Calu3 (cell line): ENCODE data around the gene ASTL. TPM values are rescaled to one million over a fixed set of nuclear protein-coding genes. Genes with fewer than 3 reads are reported as not detected.

Source experiments
- BruUV-seq: library from RNA; stranded (reverse); fragments of 400-500 nt; replicated peaks from 2 replicates; lab custom pipeline; 2021; lab: Mats Ljungman, UMichigan
- CTCF ChIA-PET: fragments of 300-600 bp; sonication (Branson Sonifier 250); formaldehyde crosslinking; loops from one replicate; lab custom pipeline; 2022; ENCODE audit warnings: antibody characterized with exemption; lab: Charles Lee
- DNase-seq: peaks from one replicate; pipeline ENCODE4 v3.0.0; 2022
- H3K27ac Mint-ChIP-seq: one replicate; pipeline ENCODE4 v1.8.0; 2022; ENCODE audit warnings: mixed read lengths; ENCODE audit not compliant: unreplicated experiment
- H3K27me3 Mint-ChIP-seq: one replicate; pipeline ENCODE4 v1.8.0; 2022; ENCODE audit warnings: mixed read lengths; ENCODE audit not compliant: unreplicated experiment
- H3K36me3 Mint-ChIP-seq: one replicate; pipeline ENCODE4 v1.8.0; 2022; ENCODE audit warnings: mild to moderate bottlenecking, moderate library complexity, mixed read lengths; ENCODE audit not compliant: insufficient read depth, unreplicated experiment
- H3K4me1 Mint-ChIP-seq: one replicate; pipeline ENCODE4 v1.8.0; 2022; ENCODE audit warnings: mild to moderate bottlenecking, low read depth, mixed read lengths; ENCODE audit not compliant: unreplicated experiment
- H3K4me3 Mint-ChIP-seq: one replicate; pipeline ENCODE4 v1.8.0; 2022; ENCODE audit warnings: mild to moderate bottlenecking, low read depth, moderate library complexity, mixed read lengths; ENCODE audit not compliant: unreplicated experiment
- H3K9me3 Mint-ChIP-seq: one replicate; pipeline ENCODE4 v1.8.0; 2022; ENCODE audit warnings: low read depth, mixed read lengths; ENCODE audit not compliant: unreplicated experiment
- intact Hi-C: fragments of 100-400 bp; cut with micrococcal nuclease; formaldehyde crosslinking; loops from one replicate; pipeline ENCODE4 v1.10.0; 2022; ENCODE audit not compliant: unreplicated experiment
- total RNA-seq: library from RNA; stranded (reverse); gene quantifications from 2 replicates; pipeline ENCODE4 v1.2.3, GENCODE V29; 2022
- TF ChIP-seq, protein P1 (sequence below): fragments of 200-600 bp; IDR thresholded peaks from one replicate; pipeline ENCODE4 v1.8.0; 2022; ENCODE audit warnings: antibody characterized with exemption; ENCODE audit not compliant: unreplicated experiment

The ASTL gene
- total RNA-seq, 1 experiment from 2014 or later = not detected

DNA sequence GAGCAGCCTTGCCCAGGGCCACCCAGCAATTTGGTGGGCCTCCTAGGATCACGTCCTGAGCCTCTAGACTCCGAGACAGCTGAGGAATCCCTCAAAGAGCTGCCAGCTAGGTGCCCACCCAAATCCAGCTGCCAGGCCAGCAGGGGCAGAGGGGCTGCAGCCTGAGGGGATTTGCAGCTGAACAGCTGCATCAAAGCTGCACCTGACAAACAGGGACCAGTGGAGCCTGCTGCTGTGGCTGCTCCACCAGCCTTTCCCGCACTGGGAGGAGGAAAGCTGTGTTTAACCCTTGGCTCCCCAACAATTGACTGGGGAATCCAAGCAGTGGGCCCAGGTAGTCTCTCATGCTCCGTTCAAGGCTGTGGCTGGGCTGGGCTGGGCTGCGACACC lies 30.2 kb downstream of the ASTL start:
- Mint-ChIP-seq H3K27me3 (peaks cover 56% of the 10 kb centered on the region), H3K27ac (no peak overlapping the region), H3K4me1 (no peaks in the 10 kb centered on the region), H3K9me3 (no peaks in the 10 kb centered on the region), H3K36me3 (no peaks in the 10 kb centered on the region), H3K4me3 (no peak overlapping the region)
- CTCF ChIA-PET = interaction anchor here (1.2 kb wide), 1 partner anchor 8 kb away, joined by 6 read pairs; the partner anchor contains the start of gene ADRA2B
- intact Hi-C loops = no loop called here
- no TSS peak for BruUV-seq
- no peak for DNase-seq
- TF ChIP-seq, protein P1, sequence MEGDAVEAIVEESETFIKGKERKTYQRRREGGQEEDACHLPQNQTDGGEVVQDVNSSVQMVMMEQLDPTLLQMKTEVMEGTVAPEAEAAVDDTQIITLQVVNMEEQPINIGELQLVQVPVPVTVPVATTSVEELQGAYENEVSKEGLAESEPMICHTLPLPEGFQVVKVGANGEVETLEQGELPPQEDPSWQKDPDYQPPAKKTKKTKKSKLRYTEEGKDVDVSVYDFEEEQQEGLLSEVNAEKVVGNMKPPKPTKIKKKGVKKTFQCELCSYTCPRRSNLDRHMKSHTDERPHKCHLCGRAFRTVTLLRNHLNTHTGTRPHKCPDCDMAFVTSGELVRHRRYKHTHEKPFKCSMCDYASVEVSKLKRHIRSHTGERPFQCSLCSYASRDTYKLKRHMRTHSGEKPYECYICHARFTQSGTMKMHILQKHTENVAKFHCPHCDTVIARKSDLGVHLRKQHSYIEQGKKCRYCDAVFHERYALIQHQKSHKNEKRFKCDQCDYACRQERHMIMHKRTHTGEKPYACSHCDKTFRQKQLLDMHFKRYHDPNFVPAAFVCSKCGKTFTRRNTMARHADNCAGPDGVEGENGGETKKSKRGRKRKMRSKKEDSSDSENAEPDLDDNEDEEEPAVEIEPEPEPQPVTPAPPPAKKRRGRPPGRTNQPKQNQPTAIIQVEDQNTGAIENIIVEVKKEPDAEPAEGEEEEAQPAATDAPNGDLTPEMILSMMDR = no peak

DNA sequence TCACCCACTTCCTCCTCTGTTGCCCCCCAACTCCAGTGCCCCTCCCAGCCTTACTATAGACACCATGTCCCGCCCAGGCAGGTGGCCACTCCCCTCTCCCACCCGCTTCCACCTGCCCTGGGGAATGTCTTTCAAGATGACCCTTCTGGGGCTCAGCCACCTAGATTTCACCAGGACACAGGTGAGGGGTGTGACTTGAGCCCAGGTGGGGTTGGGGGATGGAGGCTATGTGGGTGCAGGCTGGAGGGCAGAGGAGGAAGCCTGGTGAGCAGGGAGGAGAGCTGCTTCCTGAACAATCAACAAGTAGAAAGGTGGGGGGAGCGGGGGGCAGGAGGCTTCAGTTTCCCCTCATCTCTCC lies 30.6 kb downstream of the ASTL start:
- no peaks in the 10 kb centered on the region for H3K4me1 Mint-ChIP-seq
- no peak for DNase-seq
- TF ChIP-seq, protein P1 = no peak
- BruUV-seq = no TSS peak
- CTCF ChIA-PET = interaction anchor here (0.6 to 1.2 kb wide), 2 partner anchors 9 to 16 kb away, joined by 4 to 6 read pairs; partner anchors contain the start of gene ADRA2B
- intact Hi-C loops = no loop called here
- no peak overlapping the region for H3K4me3 Mint-ChIP-seq
- no peak overlapping the region for H3K27ac Mint-ChIP-seq
- no peaks in the 10 kb centered on the region for H3K9me3 Mint-ChIP-seq
- H3K27me3 Mint-ChIP-seq = peaks cover 56% of the 10 kb centered on the region
- H3K36me3 Mint-ChIP-seq = no peaks in the 10 kb centered on the region

DNA sequence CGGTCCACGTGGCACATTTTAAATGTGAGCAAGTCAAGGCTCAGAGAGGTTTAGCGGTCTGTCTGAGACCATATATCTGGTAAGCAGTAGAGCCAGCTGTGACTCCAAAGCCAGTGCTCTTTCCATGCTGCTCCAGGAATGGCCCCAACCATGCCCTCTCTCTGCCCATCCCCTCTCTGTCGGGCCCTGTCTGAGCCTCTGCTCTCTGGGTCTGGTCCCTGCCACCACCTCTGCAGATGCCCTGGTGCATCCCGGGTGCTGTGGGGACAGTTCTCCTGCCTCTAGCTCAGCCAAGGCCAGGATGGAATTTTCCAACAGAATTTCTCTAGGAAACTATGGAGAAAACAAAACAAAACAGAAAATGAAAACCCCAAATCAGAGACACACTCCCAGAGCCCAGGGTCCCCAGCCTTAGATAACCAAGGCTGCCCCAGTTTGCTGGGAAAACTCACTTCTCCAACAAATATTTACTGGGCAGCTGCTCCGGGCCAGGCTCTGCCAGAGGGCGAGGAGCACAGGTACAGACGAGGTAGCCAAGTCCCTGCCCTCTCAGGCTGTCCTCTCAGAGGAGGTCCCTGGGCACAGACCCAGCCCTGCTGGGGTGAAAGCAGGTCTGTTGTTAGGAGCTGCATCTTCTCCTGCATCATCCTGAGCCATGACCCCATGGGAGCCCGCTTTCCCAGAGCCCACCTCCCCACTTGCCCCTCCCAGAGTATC lies 31.2 kb downstream of the ASTL start:
- Mint-ChIP-seq H3K36me3 (no peaks in the 10 kb centered on the region), H3K27me3 (peaks cover 56% of the 10 kb centered on the region), H3K27ac (no peak overlapping the region), H3K4me1 (no peaks in the 10 kb centered on the region), H3K9me3 (no peaks in the 10 kb centered on the region), H3K4me3 (no peak overlapping the region)
- CTCF ChIA-PET = interaction anchor here (0.6 to 1.2 kb wide), 3 partner anchors 9 to 214 kb away, joined by 4 to 6 read pairs (median 4); partner anchors contain the start of gene ADRA2B
- no peak for DNase-seq
- TF ChIP-seq, protein P1 = no peak
- intact Hi-C loops = no loop called here
- no TSS peak for BruUV-seq

DNA sequence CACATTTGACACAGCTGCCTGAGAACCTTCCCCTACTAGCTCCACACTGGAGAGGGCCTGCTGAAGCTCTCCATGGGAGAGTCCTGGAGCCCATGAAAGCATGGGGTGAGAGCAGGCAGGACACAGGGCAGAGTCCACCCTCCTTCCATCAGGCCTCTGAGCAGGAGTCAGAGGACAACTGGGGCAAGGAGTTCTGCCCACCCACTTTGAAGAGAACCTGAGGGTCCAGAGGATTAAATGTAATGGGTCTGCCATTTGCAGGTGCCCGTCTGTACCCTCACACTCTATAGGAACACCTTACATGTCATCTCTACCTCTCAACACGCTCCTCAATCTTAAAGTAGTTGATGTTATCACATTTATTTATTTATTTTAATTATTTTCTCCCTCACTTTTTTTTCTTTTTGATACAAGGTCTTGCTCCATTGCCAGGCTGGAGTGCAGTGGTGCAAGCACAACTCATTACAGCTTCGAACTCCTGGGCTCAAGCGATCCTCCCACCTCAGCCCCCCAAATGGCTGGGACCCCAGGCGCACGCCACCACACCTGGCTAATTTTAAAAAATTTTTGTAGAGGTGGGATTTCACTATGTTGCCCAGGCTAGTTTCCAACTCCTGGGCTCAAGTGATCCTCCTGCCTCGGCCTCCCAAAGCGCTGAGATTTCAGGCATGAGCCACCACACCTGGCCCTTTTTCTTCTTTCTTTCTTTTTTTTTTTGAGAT lies 32.1 kb downstream of the ASTL start:
- Mint-ChIP-seq H3K4me3 (no peak overlapping the region), H3K4me1 (no peaks in the 10 kb centered on the region), H3K27ac (no peak overlapping the region), H3K27me3 (peaks cover 62% of the 10 kb centered on the region), H3K36me3 (no peaks in the 10 kb centered on the region), H3K9me3 (no peaks in the 10 kb centered on the region)
- TF ChIP-seq, protein P1 = no peak
- BruUV-seq = no TSS peak
- no peak for DNase-seq
- intact Hi-C loops = no loop called here
- CTCF ChIA-PET = interaction anchor here (0.7 kb wide), 1 partner anchor 215 kb away, joined by 4 read pairs; no protein-coding TSS in a partner anchor
